ENCODE results near the gene NBPF26. TPM values are rescaled to one million over a fixed set of nuclear protein-coding genes. Genes with fewer than 3 reads are reported as not detected.
"Not testable (repeated sequence)": the region's sequence is repeated elsewhere in the genome, so short reads cannot be mapped to it uniquely, and the experiment has no call there.

The NBPF26 gene
- total and polyA plus RNA-seq, 2 of the 13 experiments (the other 11 are each of a cell fraction or from before 2014, with no cell fraction given), result 5.3 to 6.4 TPM

DNA sequence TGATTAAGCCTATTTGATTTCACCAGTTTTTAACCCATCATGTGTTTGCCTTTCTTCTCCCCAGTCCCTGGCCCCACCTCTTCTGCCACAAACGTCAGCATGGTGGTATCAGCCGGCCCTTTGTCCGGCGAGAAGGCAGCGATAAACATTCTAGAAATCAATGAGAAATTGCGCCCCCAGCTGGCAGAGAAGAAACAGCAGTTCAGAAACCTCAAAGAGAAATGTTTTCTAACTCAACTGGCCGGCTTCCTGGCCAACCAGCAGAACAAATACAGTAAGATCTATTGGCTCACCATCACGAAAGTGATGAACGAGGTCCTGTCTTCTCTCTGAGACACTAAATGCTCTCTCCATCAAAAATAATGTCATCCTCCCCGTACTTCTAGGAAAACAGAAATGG, 88.1 kb downstream of the NBPF26 start:
- H3K9me3 ChIP-seq (ENCODE audit: low read length); CTCF ChIA-PET (ENCODE audit: low intra/inter-chr PET ratio, low total read pairs); FAIRE-seq; H3K4me2 ChIP-seq (ENCODE audit: low read depth, low read length); in situ Hi-C loops (cut with HindIII; ENCODE audit: extremely low pct_ligation_motif_present, low pct_unique_long_range_greater_than_20kb); H4K20me1 ChIP-seq (ENCODE audit: insufficient read depth, low read length); intact Hi-C loops (cut with micrococcal nuclease; ENCODE audit: unreplicated experiment); H3K9ac ChIP-seq (ENCODE audit: insufficient read depth, low read depth, low read length); ATAC-seq; POLR2A ChIA-PET; H3K4me1 ChIP-seq (ENCODE audit: insufficient read depth, low read length); H3K27me3 ChIP-seq (ENCODE audit: control insufficient read depth in 1 of 2, insufficient read depth in 2 of 2, low read length in 2 of 2); H3K79me2 ChIP-seq (ENCODE audit: insufficient read depth, low read length); H3K36me3 ChIP-seq (replicated peaks in 1 of 2; ENCODE audit: control insufficient read depth in 1 of 2, insufficient read depth in 2 of 2, low read length in 2 of 2); H3K4me3 ChIP-seq (replicated peaks in 1 of 3; ENCODE audit: insufficient read depth in 1 of 3, low read depth in 2 of 3, low read length in 3 of 3); H3K27ac ChIP-seq (ENCODE audit: extremely low read length, insufficient read depth, low read length); BruUV-seq (replicated peaks); H2AFZ ChIP-seq (ENCODE audit: low read length): not testable (repeated sequence)
- peak; percentile 5 for DNase-seq (ENCODE audit: low spot score)
- 52% methylated on average over 10 of the region's 10 CpGs for WGBS (ENCODE audit: low lambda C conversion rate)
- TF ChIP-seq, protein P1, sequence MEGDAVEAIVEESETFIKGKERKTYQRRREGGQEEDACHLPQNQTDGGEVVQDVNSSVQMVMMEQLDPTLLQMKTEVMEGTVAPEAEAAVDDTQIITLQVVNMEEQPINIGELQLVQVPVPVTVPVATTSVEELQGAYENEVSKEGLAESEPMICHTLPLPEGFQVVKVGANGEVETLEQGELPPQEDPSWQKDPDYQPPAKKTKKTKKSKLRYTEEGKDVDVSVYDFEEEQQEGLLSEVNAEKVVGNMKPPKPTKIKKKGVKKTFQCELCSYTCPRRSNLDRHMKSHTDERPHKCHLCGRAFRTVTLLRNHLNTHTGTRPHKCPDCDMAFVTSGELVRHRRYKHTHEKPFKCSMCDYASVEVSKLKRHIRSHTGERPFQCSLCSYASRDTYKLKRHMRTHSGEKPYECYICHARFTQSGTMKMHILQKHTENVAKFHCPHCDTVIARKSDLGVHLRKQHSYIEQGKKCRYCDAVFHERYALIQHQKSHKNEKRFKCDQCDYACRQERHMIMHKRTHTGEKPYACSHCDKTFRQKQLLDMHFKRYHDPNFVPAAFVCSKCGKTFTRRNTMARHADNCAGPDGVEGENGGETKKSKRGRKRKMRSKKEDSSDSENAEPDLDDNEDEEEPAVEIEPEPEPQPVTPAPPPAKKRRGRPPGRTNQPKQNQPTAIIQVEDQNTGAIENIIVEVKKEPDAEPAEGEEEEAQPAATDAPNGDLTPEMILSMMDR (CRISPR knock-in tag; IDR thresholded peaks at IDR 0.05), result peak; percentile 55
- TF ChIP-seq STAG1 (CRISPR knock-in tag; IDR thresholded peaks at IDR 0.05), result peak; percentile 47; the same call in 1 of the 2 replicates
- 0 out of 2 replicates have a peak, but pooled peaks have one; percentile 13 for TF ChIP-seq SMC3 (IDR thresholded peaks at IDR 0.05; ENCODE audit: low read length)

DNA sequence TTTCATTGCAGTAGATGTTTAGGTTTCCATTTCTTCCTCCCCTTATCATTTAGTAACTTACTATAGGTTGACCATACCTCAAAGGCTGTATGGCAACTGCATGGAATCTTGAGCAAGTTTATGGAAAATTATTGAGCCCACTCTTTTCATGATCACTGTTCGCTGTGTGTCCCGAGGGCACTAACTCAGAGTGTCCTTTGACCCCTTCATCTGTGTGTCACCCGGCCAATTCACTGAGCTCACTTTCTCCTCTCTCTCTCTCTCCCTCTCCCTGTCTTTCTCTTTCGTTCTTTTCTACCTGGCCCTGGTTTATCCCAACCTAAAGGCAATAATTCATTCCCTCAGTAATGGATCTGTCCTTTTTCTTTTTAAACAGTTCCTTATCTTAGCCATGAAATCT, 101.3 kb downstream of the NBPF26 start:
- H2AFZ ChIP-seq (ENCODE audit: low read length); H3K4me1 ChIP-seq (ENCODE audit: insufficient read depth, low read length); CTCF ChIA-PET (ENCODE audit: low intra/inter-chr PET ratio, low total read pairs); DNase-seq (ENCODE audit: low spot score); intact Hi-C loops (cut with micrococcal nuclease; ENCODE audit: unreplicated experiment); H3K27me3 ChIP-seq (ENCODE audit: control insufficient read depth in 1 of 2, insufficient read depth in 2 of 2, low read length in 2 of 2); ATAC-seq; H3K27ac ChIP-seq (ENCODE audit: extremely low read length, insufficient read depth, low read length); H3K9me3 ChIP-seq (ENCODE audit: low read length); POLR2A ChIA-PET; H3K36me3 ChIP-seq (replicated peaks in 1 of 2; ENCODE audit: control insufficient read depth in 1 of 2, insufficient read depth in 2 of 2, low read length in 2 of 2); H3K79me2 ChIP-seq (ENCODE audit: insufficient read depth, low read length); in situ Hi-C loops (cut with HindIII; ENCODE audit: extremely low pct_ligation_motif_present, low pct_unique_long_range_greater_than_20kb); BruUV-seq (replicated peaks); H3K4me3 ChIP-seq (replicated peaks in 1 of 3; ENCODE audit: insufficient read depth in 1 of 3, low read depth in 2 of 3, low read length in 3 of 3); H3K9ac ChIP-seq (ENCODE audit: insufficient read depth, low read depth, low read length); H3K4me2 ChIP-seq (ENCODE audit: low read depth, low read length); FAIRE-seq; H4K20me1 ChIP-seq (ENCODE audit: insufficient read depth, low read length): not testable (repeated sequence)
- WGBS (ENCODE audit: low lambda C conversion rate), result 94% methylated on average over 4 of the region's 4 CpGs

DNA sequence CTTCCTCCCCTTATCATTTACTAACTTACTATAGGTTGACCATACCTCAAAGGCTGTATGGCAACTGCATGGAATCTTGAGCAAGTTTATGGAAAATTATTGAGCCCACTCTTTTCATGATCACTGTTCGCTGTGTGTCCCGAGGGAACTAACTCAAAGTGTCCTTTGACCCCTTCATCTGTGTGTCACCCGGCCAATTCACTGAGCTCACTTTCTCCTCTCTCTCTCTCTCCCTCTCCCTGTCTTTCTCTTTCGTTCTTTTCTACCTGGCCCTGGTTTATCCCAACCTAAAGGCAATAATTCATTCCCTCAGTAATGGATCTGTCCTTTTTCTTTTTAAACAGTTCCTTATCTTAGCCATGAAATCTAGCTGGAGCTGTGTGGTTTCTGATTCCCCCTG, 102.9 kb downstream of the NBPF26 start:
- in situ Hi-C loops (cut with HindIII; ENCODE audit: extremely low pct_ligation_motif_present, low pct_unique_long_range_greater_than_20kb); H4K20me1 ChIP-seq (ENCODE audit: insufficient read depth, low read length); H3K27ac ChIP-seq (ENCODE audit: extremely low read length, insufficient read depth, low read length); H3K27me3 ChIP-seq (ENCODE audit: control insufficient read depth in 1 of 2, insufficient read depth in 2 of 2, low read length in 2 of 2); H3K4me3 ChIP-seq (replicated peaks in 1 of 3; ENCODE audit: insufficient read depth in 1 of 3, low read depth in 2 of 3, low read length in 3 of 3); H3K9me3 ChIP-seq (ENCODE audit: low read length); intact Hi-C loops (cut with micrococcal nuclease; ENCODE audit: unreplicated experiment); H3K9ac ChIP-seq (ENCODE audit: insufficient read depth, low read depth, low read length); POLR2A ChIA-PET; ATAC-seq; H3K4me2 ChIP-seq (ENCODE audit: low read depth, low read length); FAIRE-seq; H3K4me1 ChIP-seq (ENCODE audit: insufficient read depth, low read length); BruUV-seq (replicated peaks); DNase-seq (ENCODE audit: low spot score); H3K36me3 ChIP-seq (replicated peaks in 1 of 2; ENCODE audit: control insufficient read depth in 1 of 2, insufficient read depth in 2 of 2, low read length in 2 of 2); H2AFZ ChIP-seq (ENCODE audit: low read length); H3K79me2 ChIP-seq (ENCODE audit: insufficient read depth, low read length); CTCF ChIA-PET (ENCODE audit: low intra/inter-chr PET ratio, low total read pairs): not testable (repeated sequence)
- WGBS (ENCODE audit: low lambda C conversion rate), result no CpG with 5 or more reads among the region's 4 CpGs

Data from HepG2 (cell line).